Measurements from ENCODE around the gene SLC8A3. TPM values are rescaled to one million over a fixed set of nuclear protein-coding genes. Genes with fewer than 3 reads are reported as not detected.

Gene SLC8A3
- total RNA-seq, 6 experiments from 2014 or later: 0.05 to 0.13 (median 0.12) TPM; not detected in 3

DNA sequence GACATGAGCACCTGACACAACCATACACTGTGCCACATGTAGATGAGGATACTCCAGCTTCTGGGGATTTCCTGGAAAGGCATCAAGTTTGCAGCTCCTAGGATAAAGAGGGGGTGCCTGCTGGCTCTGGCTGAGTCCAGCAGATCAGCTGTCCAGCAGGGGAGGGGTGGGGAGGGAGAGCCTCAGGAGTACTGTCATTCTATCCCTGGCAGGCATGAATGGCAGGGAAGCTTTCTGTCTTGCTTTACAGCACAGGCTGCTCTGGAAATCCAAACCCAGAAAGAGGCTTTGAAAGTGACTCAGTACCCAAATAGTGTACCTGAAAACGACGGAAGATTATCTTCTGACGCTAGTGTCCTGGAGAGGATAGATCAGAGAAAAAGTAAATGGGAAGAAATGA, 32.2 kb downstream of the SLC8A3 start:
- Histone ChIP-seq H3K27ac (no peak overlapping the region), H3K4me3 (no peak overlapping the region), H3K9me3 (no peaks in the 10 kb centered on the region), H3K27me3 (no peaks in the 10 kb centered on the region), H3K4me1 (no peaks in the 10 kb centered on the region), H3K36me3 (no peaks in the 10 kb centered on the region)
- 67% methylated on average over 3 of the region's 3 CpGs for WGBS (ENCODE audit: insufficient coverage, low coverage, low lambda C conversion rate, missing lambda C conversion rate)
- no peak for ATAC-seq
- intact Hi-C loops (cut with DNase I): no loop called here
- TF ChIP-seq, protein P1, sequence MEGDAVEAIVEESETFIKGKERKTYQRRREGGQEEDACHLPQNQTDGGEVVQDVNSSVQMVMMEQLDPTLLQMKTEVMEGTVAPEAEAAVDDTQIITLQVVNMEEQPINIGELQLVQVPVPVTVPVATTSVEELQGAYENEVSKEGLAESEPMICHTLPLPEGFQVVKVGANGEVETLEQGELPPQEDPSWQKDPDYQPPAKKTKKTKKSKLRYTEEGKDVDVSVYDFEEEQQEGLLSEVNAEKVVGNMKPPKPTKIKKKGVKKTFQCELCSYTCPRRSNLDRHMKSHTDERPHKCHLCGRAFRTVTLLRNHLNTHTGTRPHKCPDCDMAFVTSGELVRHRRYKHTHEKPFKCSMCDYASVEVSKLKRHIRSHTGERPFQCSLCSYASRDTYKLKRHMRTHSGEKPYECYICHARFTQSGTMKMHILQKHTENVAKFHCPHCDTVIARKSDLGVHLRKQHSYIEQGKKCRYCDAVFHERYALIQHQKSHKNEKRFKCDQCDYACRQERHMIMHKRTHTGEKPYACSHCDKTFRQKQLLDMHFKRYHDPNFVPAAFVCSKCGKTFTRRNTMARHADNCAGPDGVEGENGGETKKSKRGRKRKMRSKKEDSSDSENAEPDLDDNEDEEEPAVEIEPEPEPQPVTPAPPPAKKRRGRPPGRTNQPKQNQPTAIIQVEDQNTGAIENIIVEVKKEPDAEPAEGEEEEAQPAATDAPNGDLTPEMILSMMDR (IDR thresholded peaks at IDR 0.05): no peak
- TF ChIP-seq POLR2A (IDR thresholded peaks at IDR 0.05): no peak
- DNase-seq: no peak

DNA sequence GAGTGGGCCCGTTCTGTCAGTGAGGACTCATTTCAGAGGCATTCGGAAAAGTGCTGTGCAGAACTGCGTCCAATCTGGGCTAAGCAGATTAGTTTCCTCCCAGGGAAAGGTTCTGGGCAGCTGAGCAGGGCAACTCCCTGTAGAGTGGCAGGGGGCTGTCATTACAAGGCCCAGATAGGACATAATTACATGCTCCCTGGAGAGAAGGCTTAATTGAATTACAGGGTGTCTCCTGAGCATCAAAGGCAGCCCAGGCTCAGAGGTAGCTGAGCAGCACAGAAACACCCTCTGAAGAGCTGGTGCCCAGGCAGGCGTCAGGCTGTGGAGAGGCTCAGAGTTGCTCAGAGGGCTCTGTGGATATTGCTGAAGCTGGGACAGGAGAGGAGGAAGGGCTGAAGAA, 36.0 kb downstream of the SLC8A3 start:
- Histone ChIP-seq H3K4me1 (no peaks in the 10 kb centered on the region), H3K4me3 (no peak overlapping the region), H3K36me3 (no peaks in the 10 kb centered on the region), H3K27ac (no peak overlapping the region), H3K9me3 (no peaks in the 10 kb centered on the region), H3K27me3 (no peaks in the 10 kb centered on the region)
- WGBS (ENCODE audit: insufficient coverage, low coverage, low lambda C conversion rate, missing lambda C conversion rate): 54% methylated on average over 3 of the region's 4 CpGs
- intact Hi-C loops (cut with DNase I): no loop called here
- TF ChIP-seq, protein P1 (IDR thresholded peaks at IDR 0.05): no peak
- no peak for TF ChIP-seq POLR2A (IDR thresholded peaks at IDR 0.05)
- no peak for ATAC-seq
- DNase-seq: no peak

DNA sequence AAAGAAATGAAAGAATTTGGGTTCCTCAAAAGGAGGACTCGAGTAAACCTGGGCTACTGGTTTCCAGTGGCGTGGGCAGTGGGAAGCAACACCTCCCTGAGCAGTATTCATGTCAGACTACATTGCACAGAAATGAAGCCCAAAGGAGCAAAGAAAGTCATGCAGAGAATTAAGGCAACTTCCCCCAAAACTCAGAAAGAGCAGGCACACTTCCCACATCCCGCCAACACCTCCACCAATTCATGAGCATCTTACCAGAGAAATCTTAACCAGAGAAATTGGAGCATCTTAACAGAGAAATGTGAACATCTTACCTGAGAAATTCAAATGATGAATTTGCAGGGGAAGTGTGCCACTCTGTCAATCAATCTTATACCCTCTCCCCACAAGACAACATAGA, 36.7 kb downstream of the SLC8A3 start:
- ATAC-seq (no peak), DNase-seq (no peak)
- Histone ChIP-seq H3K27me3 (no peaks in the 10 kb centered on the region), H3K36me3 (no peaks in the 10 kb centered on the region), H3K9me3 (no peaks in the 10 kb centered on the region), H3K4me1 (no peaks in the 10 kb centered on the region), H3K4me3 (no peak overlapping the region), H3K27ac (no peak overlapping the region)
- TF ChIP-seq POLR2A (IDR thresholded peaks at IDR 0.05): no peak
- TF ChIP-seq, protein P1 (IDR thresholded peaks at IDR 0.05): no peak
- 100% methylated on average over 1 of the region's 3 CpGs for WGBS (ENCODE audit: insufficient coverage, low coverage, low lambda C conversion rate, missing lambda C conversion rate)
- intact Hi-C loops (cut with DNase I): no loop called here

DNA sequence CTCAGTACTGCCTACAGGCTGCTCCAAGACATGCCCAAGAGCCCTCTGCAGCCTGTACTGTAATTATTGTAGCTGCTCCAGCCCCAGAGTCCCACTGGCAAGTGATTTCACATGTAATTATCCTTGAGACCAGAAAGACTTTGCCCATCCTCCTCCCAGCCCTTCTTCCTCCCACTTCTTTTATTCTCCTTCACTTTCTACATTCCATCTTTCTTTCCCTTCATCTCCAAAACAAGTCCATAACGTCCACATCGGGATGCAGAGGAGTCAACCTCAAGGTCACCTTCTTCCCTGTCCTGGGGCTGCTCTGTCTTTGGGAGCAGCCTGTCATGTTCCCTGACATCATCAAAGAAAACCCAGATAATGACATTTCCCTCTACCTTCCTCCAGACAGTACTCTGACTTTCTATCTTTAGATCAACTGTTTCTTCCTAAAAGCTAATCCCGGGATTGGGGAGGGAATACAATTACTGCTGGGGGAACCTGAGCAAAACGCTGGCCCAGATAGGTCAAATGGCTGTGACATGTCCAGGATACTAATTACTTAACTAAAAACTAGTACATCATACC, 39.1 kb downstream of the SLC8A3 start:
- intact Hi-C loops (cut with DNase I): no loop called here
- Histone ChIP-seq H3K27me3 (no peaks in the 10 kb centered on the region), H3K36me3 (no peaks in the 10 kb centered on the region), H3K27ac (no peak overlapping the region), H3K4me3 (no peak overlapping the region), H3K4me1 (no peaks in the 10 kb centered on the region), H3K9me3 (no peaks in the 10 kb centered on the region)
- ATAC-seq: no peak
- DNase-seq: no peak
- 30% methylated on average over 4 of the region's 4 CpGs for WGBS (ENCODE audit: insufficient coverage, low coverage, low lambda C conversion rate, missing lambda C conversion rate)
- TF ChIP-seq, protein P1 (IDR thresholded peaks at IDR 0.05): no peak
- TF ChIP-seq POLR2A (IDR thresholded peaks at IDR 0.05): no peak
